Dendritic cell treated with granulocyte-macrophage colony-stimulating factor and Interleukin-4, amounts not matched to agents 40 ng/mL and 50 ng/mL, for 4 days (primary cell): ENCODE data around the gene SYNGR2.

Experiments
- H3K27ac Mint-ChIP-seq: one replicate; pipeline ENCODE4 v1.8.0; 2022; ENCODE audit warnings: mild to moderate bottlenecking, mixed read lengths
- H3K27me3 Mint-ChIP-seq: one replicate; pipeline ENCODE4 v1.8.0; 2022; ENCODE audit warnings: mild to moderate bottlenecking, mixed read lengths
- H3K36me3 Mint-ChIP-seq: one replicate; pipeline ENCODE4 v1.8.0; 2022; ENCODE audit warnings: low read depth, mixed read lengths
- H3K4me1 Mint-ChIP-seq: one replicate; pipeline ENCODE4 v1.8.0; 2022; ENCODE audit warnings: low read depth, mixed read lengths
- H3K4me3 Mint-ChIP-seq: one replicate; pipeline ENCODE4 v1.8.0; 2022; ENCODE audit warnings: mild to moderate bottlenecking, moderate library complexity, mixed read lengths
- H3K9me3 Mint-ChIP-seq: one replicate; pipeline ENCODE4 v1.8.0; 2022; ENCODE audit warnings: mixed read lengths
- intact Hi-C: fragments of 100-400 bp; cut with micrococcal nuclease; formaldehyde crosslinking; loops from one replicate; pipeline ENCODE4 v1.15.0; 2022

Gene SYNGR2

GRCh38 chr17:78125976-78126894 lies 42.1 kb upstream of the SYNGR2 start:
- Mint-ChIP-seq H3K27ac (peak overlapping the region; percentile 93), H3K27me3 (no peaks in the 10 kb centered on the region), H3K4me3 (peak overlapping the region; percentile 93), H3K4me1 (peaks cover 94% of the 10 kb centered on the region), H3K9me3 (no peaks in the 10 kb centered on the region), H3K36me3 (peaks cover 83% of the 10 kb centered on the region)
- intact Hi-C loops = loop anchor here (2.0 to 5.0 kb wide), 2 partner anchors 13 to 61 kb away; partner anchors contain the start of genes AFMID and TK1

- no peaks in the 10 kb centered on the region for H3K9me3 Mint-ChIP-seq
- peaks cover 93% of the 10 kb centered on the region for H3K4me1 Mint-ChIP-seq
- H3K36me3 Mint-ChIP-seq = peaks cover 77% of the 10 kb centered on the region
- intact Hi-C loops = loop anchor here (2.0 to 5.0 kb wide), 2 partner anchors 14 to 60 kb away; partner anchors contain the start of genes AFMID and TK1
- H3K27ac Mint-ChIP-seq = peak overlapping the region; percentile 93
- H3K4me3 Mint-ChIP-seq = peak overlapping the region; percentile 93
- H3K27me3 Mint-ChIP-seq = no peaks in the 10 kb centered on the region
Measured at GRCh38 chr17:78126895-78127238, 41.5 kb upstream of the SYNGR2 start.

- H3K36me3 Mint-ChIP-seq = peaks cover 73% of the 10 kb centered on the region
- intact Hi-C loops = loop anchor here (2.0 to 5.0 kb wide), 2 partner anchors 15 to 60 kb away; partner anchors contain the start of genes AFMID and TK1
- H3K4me3 Mint-ChIP-seq = peak overlapping the region; percentile 93
- peak overlapping the region; percentile 93 for H3K27ac Mint-ChIP-seq
- H3K4me1 Mint-ChIP-seq = peaks cover 91% of the 10 kb centered on the region
- peaks cover 2% of the 10 kb centered on the region for H3K27me3 Mint-ChIP-seq
- no peaks in the 10 kb centered on the region for H3K9me3 Mint-ChIP-seq
Measured at GRCh38 chr17:78127239-78127887, 41.0 kb upstream of the SYNGR2 start.

GRCh38 chr17:78127888-78128550 lies 40.4 kb upstream of the SYNGR2 start:
- H3K4me3 Mint-ChIP-seq = peak overlapping the region; percentile 93
- peaks cover 91% of the 10 kb centered on the region for H3K4me1 Mint-ChIP-seq
- no peaks in the 10 kb centered on the region for H3K9me3 Mint-ChIP-seq
- intact Hi-C loops = loop anchor here (2.0 to 5.0 kb wide), 2 partner anchors 15 to 59 kb away; partner anchors contain the start of genes AFMID and TK1
- peak overlapping the region; percentile 93 for H3K27ac Mint-ChIP-seq
- H3K27me3 Mint-ChIP-seq = peaks cover 3% of the 10 kb centered on the region
- peaks cover 73% of the 10 kb centered on the region for H3K36me3 Mint-ChIP-seq

- Mint-ChIP-seq H3K4me1 (peaks cover 91% of the 10 kb centered on the region), H3K9me3 (no peaks in the 10 kb centered on the region), H3K27me3 (peaks cover 3% of the 10 kb centered on the region), H3K4me3 (peak within 1 kb of the TSS; percentile 93), H3K36me3 (peaks cover 73% of the 10 kb centered on the region), H3K27ac (peak within 1 kb of the TSS; percentile 93)
- intact Hi-C loops = loop anchor here (5.0 kb wide), 1 partner anchor 59 kb away; the partner anchor contains the start of genes AFMID and TK1
Measured at GRCh38 chr17:78128551-78129350, 39.6 kb upstream of the SYNGR2 start, which contains the start of gene TMC6. TSS of gene TMC6 (minus strand) at chr17:78128755. CDS start at chr17:78126832, 1,923 bp downstream.

- Mint-ChIP-seq H3K27ac (peak overlapping the region; percentile 93), H3K9me3 (no peaks in the 10 kb centered on the region), H3K4me1 (peaks cover 91% of the 10 kb centered on the region), H3K4me3 (peak overlapping the region; percentile 86), H3K36me3 (peaks cover 73% of the 10 kb centered on the region), H3K27me3 (peaks cover 3% of the 10 kb centered on the region)
- intact Hi-C loops = loop anchor here (5.0 kb wide), 2 partner anchors 43 to 58 kb away; partner anchors contain the start of genes AFMID and TK1
Measured at GRCh38 chr17:78129351-78130089, 38.9 kb upstream of the SYNGR2 start.

GRCh38 chr17:78130090-78130436 lies 38.3 kb upstream of the SYNGR2 start:
- Mint-ChIP-seq H3K9me3 (no peaks in the 10 kb centered on the region), H3K36me3 (peaks cover 73% of the 10 kb centered on the region), H3K27me3 (peaks cover 3% of the 10 kb centered on the region), H3K4me1 (peaks cover 86% of the 10 kb centered on the region), H3K27ac (peak overlapping the region; percentile 93), H3K4me3 (peak overlapping the region; percentile 84)
- intact Hi-C loops = loop anchor here (5.0 kb wide), 1 partner anchor 42 kb away; no protein-coding TSS in a partner anchor

- Mint-ChIP-seq H3K27ac (peak within 1 kb of the TSS; percentile 93), H3K4me1 (peaks cover 85% of the 10 kb centered on the region), H3K4me3 (peak within 1 kb of the TSS; percentile 84), H3K36me3 (peaks cover 73% of the 10 kb centered on the region), H3K27me3 (peaks cover 3% of the 10 kb centered on the region), H3K9me3 (no peaks in the 10 kb centered on the region)
- intact Hi-C loops = loop anchor here (5.0 kb wide), 1 partner anchor 42 kb away; no protein-coding TSS in a partner anchor
Measured at GRCh38 chr17:78130437-78131101, 37.8 kb upstream of the SYNGR2 start, which contains the start of gene TMC8. TSS of gene TMC8 (plus strand) at chr17:78130771. CDS start at chr17:78131589, 818 bp downstream.

- H3K9me3 Mint-ChIP-seq = no peaks in the 10 kb centered on the region
- H3K27me3 Mint-ChIP-seq = peaks cover 3% of the 10 kb centered on the region
- peak overlapping the region; percentile 84 for H3K4me3 Mint-ChIP-seq
- H3K4me1 Mint-ChIP-seq = peaks cover 83% of the 10 kb centered on the region
- peaks cover 73% of the 10 kb centered on the region for H3K36me3 Mint-ChIP-seq
- intact Hi-C loops = loop anchor here (5.0 kb wide), 1 partner anchor 41 kb away; no protein-coding TSS in a partner anchor
- peak overlapping the region; percentile 93 for H3K27ac Mint-ChIP-seq
Measured at GRCh38 chr17:78131172-78132083, 37.0 kb upstream of the SYNGR2 start.

GRCh38 chr17:78132084-78132676 lies 36.2 kb upstream of the SYNGR2 start:
- Mint-ChIP-seq H3K27me3 (peaks cover 3% of the 10 kb centered on the region), H3K27ac (peak overlapping the region; percentile 80), H3K4me1 (peaks cover 81% of the 10 kb centered on the region), H3K36me3 (peaks cover 73% of the 10 kb centered on the region), H3K4me3 (peak overlapping the region; percentile 74), H3K9me3 (no peaks in the 10 kb centered on the region)
- intact Hi-C loops = loop anchor here (5.0 kb wide), 1 partner anchor 40 kb away; no protein-coding TSS in a partner anchor

GRCh38 chr17:78132767-78133178 lies 35.6 kb upstream of the SYNGR2 start:
- Mint-ChIP-seq H3K4me3 (peak overlapping the region; percentile 74), H3K9me3 (no peaks in the 10 kb centered on the region), H3K4me1 (peaks cover 81% of the 10 kb centered on the region), H3K27ac (peak overlapping the region; percentile 80), H3K27me3 (peaks cover 3% of the 10 kb centered on the region), H3K36me3 (peaks cover 71% of the 10 kb centered on the region)
- intact Hi-C loops = loop anchor here (5.0 kb wide), 1 partner anchor 40 kb away; no protein-coding TSS in a partner anchor
